ENCODE results near the gene GRM3. TPM values are rescaled to one million over a fixed set of nuclear protein-coding genes. Genes with fewer than 3 reads are reported as not detected.
A peak's percentile ranks its signal among the peaks of the same experiment; 100 is the strongest.

Gene GRM3
- total RNA-seq, 1 donor from 2014 or later, result not detected

DNA sequence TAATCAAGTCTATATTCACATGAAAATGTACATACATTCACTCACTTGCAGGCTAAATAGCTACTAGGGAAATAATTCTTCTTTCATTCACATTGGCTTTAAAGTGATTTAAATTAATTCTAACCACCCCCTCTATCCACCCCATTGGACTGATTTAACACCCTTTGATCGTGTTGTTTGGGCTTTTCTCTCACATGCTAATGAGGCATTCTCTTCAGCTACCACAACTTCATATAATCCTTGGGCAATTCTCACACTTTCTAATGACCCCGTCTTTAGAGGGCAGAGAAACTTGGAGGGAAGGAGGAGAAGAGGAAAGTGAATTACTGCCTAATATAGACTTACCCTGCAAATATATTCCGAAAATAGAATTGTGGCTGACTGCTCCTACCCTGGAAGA, 24.6 kb downstream of the GRM3 start:
- no peak for ATAC-seq
- no peak for DNase-seq (ENCODE audit: missing footprints)
- intact Hi-C loops (cut with DNase I), result no loop called here

DNA sequence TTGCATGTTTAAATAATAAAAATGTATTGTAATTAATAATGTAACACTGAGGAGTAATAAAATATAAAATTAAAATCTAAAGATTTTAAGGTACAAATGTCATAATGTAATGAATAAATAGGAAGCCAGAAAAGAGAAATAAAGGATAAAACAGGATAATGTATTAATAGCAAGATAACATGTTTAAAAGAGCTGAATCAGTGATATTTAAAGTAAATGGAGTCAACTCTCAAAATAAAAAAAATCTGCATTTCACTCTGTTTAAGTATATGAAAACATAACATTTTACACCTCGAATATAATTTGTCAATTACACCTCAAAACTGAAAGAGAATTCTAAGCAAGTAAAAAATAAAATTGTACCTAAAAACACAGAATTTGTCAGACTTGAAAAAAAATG, 44.1 kb downstream of the GRM3 start:
- intact Hi-C loops (cut with DNase I), result no loop called here
- DNase-seq (ENCODE audit: missing footprints) (no peak), ATAC-seq (no peak)

DNA sequence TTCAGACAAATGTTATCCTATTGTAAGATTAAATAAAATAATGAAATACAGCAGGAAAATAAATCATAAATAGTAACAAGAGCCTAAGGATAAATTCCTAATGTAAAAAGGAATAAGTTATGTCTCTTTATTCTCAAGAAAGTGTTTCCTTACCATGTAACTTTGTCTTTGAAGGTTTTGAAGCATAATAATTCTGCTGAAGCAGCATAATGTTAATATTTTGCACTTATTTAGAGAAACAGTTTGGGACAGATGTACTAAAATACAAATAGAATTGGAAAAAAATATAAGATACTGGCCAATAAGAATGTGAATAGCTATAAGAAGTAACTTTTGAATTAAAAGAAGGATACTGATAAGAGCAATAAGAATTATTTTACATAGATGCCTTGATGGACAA, 45.7 kb downstream of the GRM3 start:
- intact Hi-C loops (cut with DNase I), result no loop called here
- no peak for ATAC-seq
- no peak for DNase-seq (ENCODE audit: missing footprints)

DNA sequence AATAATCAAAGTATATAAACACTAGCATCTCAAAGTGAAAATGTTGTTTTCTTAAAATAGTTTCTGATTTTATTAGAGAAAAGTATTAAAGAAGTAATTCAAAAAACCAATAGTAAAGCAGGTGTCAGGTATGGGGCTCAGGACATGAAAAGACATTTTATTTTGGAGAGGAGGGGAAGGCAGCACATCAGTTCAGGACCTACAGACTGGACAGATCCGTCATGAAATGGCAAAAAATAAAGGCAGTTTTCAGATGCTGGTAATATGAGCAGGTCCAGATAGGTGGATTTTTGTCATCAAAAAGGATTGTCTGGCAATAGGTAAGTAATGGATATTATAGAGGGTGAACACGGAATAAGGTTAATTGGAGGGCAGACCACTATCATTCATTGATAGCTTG, 49.0 kb downstream of the GRM3 start:
- DNase-seq (ENCODE audit: missing footprints) (no peak), ATAC-seq (no peak)
- intact Hi-C loops (cut with DNase I), result no loop called here

DNA sequence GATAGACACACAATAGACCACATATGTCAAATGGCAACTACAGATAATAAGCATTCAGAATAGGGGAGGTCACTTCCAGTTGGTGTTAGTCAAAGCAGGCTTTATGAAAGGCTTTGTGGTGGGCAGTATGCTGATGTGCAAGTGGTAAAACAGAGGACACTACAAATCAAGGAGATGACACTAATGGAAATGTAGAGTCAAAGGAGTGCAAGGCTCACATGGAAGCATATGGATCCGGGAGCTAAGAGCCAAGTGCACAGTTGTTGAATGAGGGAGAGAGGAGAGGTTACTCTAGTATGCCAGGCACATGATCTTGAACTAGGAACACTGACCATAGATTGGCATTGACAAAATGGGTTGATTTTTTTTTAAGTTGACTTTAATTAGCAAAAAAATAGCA, 62.7 kb downstream of the GRM3 start:
- DNase-seq (ENCODE audit: missing footprints) (no peak), ATAC-seq (no peak)
- intact Hi-C loops (cut with DNase I), result no loop called here

DNA sequence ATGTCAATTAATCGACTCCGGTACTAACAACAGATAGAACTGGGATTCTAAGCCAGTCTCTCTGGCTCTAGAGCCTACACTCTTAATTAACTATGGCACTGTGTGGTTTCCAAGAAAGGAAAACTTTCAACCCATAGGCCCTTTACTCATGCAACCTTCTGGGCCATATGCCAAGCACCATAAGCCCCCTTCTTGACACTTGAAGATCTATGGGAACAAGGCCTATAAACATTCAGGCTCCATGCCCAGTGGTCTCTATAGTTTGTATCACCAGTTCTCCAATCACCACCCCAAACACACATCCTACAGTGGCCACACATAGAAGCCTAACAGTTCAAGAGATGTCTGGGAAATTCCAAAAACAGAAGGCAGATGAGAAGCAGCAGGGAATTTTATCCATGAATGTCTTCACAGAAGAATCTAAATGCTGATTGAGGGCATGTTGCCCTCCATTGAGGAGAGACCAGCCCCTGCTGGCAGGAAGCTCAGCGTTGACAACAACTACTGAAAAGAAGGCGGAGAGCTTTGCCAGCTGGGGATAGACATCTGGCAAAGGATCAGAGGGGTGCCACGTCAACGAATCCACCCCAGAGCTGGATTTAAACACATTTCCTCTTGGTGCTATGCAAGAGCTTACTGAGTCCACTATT, 64.4 kb downstream of the GRM3 start:
- intact Hi-C loops (cut with DNase I), result no loop called here
- ATAC-seq (no peak), DNase-seq (ENCODE audit: missing footprints) (no peak)

DNA sequence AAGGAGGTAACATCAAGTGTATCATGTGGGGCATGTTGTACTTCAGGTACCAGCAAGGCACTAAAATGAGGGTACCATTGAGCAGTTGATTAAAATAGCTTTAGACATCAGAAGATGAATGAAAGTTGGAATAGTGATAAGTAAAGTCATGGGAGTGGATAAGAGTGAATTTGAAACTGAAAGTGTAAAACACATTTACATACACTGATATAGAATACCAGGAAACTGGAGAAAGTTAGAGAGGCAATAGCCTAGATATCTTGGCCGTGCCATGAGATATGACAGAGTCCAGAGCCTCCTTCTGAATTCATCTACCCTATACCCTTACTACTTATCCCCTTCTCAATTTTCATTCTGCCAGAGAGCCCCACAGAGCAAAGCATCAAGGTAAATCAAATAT, 76.6 kb downstream of the GRM3 start:
- no peak for DNase-seq (ENCODE audit: missing footprints)
- intact Hi-C loops (cut with DNase I), result no loop called here
- no peak for ATAC-seq

DNA sequence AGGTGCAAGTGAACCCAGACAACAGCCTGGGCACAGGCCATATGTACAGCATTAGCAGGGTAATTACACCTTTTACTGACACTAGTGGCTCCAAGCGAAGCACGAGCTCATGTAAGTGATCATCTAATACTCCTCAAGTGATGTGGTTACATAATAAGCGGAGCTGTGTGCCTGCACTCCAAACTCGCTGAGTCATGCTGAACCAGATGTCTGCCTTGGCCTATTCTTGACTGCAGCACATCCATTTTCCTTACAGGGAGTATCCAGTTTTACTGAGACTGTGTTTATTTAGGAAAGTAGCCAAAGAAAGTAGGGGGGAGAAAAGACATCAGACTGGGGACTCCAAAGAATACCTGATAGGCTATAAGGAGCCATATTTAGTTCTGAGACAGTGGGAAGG, 90.1 kb downstream of the GRM3 start:
- intact Hi-C loops (cut with DNase I), result no loop called here
- DNase-seq (ENCODE audit: missing footprints), result no peak
- ATAC-seq, result no peak

DNA sequence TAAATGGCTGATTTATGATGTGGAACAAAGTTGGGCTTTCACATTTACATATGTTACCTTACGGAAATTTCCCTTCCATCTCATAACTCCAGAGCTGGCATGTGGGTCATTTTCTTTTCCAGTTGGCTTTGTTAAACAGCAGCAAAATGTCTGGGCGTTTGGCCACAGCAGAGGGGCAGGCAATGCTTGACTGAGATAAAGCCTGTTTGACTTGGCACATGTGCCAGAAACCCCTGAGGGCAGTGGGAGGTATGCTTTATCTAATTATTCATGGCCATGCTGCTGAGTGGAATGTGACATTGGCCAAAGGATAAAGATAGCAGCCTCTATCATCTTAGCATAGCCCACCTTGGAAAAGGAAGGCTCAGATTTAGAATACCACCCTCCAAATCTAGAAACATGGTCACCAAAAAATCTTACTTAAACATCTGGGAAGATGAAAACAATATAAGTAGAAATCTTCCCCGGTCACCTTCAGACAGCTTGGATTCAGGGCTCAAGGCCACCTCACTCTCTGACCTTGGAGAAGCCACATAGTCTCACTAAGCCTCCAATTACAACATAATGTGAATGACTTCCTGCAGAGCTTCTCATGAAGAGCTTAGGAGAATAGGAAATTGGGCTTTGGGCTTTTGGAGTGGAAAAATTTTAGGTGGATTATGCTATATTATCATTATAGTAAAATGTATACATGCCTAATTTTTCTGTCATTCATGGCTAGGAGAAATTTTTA, 101.5 kb downstream of the GRM3 start:
- DNase-seq (ENCODE audit: missing footprints) (no peak), ATAC-seq (peak; percentile 23)

DNA sequence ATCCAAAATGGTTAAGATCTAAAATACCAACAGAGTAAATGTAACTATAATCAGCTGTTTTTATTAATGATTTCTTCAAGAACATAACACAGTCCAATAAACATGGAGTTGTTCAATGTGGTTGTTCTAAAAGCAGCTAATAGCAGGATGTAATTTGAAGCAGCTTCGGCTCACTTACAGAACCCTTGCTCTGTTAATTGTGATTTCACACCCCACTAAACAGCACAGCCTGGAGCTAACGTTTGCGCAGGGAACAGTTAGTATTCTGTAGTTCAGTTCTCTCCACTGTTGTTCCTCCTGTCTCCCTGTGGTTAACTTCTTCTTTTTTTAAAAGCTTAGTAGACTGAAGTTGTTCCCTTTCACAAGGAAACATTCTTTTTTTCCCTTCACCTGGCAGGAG, 104.0 kb downstream of the GRM3 start:
- no peak for ATAC-seq

More for the DNA sequence above, 101.5 kb downstream of the GRM3 start:
- intact Hi-C loops (cut with DNase I), result no loop called here

DNA sequence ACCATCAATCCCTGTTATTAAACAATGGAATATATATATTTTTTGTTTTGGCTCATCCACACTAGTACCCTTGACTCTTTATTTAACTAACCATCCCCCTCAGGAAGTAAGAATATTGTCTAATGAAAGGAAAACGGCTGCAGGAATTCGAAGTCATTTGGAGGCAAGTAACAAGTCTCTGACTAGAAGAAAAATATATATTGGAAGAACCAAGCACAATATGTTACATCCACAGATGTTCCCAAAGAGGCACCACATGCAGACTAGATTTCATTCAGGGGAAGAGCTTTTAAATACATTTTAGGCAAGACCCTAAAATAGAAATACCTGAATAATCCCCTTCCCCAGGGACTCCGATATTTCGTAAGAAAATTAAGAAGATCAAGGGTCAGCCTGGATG, 104.5 kb downstream of the GRM3 start:
- ATAC-seq (no peak), DNase-seq (ENCODE audit: missing footprints) (no peak)
- intact Hi-C loops (cut with DNase I), result no loop called here

More for the DNA sequence above, 104.0 kb downstream of the GRM3 start:
- intact Hi-C loops (cut with DNase I), result no loop called here
- DNase-seq (ENCODE audit: missing footprints), result no peak

DNA sequence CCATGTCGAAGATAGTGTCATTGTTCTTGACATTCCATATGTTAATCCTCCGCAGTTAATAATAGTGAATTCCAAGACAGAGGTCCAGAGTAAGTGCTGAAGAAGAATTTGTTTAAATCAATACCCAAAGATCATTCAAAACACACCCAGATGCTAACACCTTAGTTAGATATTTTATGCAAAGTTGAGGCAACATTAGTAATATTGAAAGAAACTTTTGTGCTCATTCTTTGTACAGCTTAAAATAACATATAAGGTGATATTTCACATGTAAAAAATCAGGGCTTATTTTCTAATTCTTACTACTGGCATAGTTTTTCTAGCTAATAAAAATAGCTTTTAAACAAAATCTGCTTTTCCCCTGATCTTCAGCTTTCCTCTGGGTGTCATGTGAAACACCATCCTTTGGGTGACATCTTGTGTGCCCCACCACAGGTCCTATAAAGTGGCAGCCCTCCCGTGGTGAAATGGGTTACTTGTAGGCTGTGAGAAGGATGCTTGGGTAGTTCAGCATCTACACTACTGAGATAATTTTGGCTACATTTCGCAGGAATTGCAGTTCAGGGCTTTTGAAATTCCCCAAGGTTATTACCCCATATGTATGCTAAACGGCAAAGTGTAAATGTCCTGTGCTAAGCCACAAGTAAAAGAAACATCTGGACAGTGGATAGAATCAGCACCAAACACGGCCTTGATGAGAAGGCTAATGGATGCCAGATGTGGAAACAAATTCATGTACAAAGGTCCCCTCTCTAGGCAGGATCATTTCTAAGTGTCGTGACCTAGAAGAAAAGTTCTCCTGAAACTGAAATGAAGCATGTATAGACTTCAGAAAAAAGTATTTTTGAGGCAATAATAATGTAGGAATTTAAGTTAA, 105.4 kb downstream of the GRM3 start:
- intact Hi-C loops (cut with DNase I), result no loop called here
- ATAC-seq (peak; percentile 65), DNase-seq (ENCODE audit: missing footprints) (no peak)

DNA sequence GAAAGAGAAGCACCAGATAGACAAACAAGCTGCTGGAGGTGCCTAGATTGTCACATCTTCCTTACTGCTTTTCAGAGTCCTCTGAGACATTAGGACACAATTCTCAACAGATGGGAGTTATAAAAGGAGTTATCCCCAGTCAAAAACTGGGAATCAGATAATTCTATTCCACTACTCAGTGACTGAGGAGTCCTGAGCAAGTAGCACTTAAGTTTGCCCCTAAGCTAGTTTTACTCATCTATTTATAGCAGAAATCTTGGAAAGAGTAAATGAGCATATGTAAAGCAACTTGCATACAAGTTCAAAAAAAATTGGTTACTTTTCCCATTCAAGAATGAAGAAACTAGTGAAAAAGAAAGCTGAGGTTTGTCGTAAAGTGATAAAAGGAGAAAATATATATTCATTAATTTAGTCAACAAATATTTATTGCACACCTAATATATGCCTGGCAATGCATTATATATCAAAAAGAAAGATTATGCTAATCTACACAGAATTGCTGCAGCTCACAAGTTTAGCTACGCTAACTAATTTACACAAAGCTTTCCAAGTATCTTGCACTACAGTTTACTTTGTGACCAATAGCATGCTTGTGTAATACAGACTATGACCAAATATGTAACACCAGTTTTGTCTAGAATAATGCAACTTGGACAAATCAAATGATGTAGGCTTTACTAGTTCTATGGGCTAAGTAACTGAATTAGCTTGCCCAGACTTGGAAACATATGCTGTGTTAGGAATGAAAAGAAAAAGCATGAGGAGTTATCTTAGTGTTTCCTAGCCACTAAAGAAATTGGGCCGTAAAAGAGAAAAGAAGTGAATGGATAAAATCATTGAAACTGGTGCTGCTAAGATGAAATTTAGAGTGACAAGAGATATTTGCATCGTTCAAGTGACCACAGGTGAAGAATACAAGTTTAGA, 106.3 kb downstream of the GRM3 start:
- DNase-seq (ENCODE audit: missing footprints) (no peak), ATAC-seq (no peak)
- intact Hi-C loops (cut with DNase I), result no loop called here

DNA sequence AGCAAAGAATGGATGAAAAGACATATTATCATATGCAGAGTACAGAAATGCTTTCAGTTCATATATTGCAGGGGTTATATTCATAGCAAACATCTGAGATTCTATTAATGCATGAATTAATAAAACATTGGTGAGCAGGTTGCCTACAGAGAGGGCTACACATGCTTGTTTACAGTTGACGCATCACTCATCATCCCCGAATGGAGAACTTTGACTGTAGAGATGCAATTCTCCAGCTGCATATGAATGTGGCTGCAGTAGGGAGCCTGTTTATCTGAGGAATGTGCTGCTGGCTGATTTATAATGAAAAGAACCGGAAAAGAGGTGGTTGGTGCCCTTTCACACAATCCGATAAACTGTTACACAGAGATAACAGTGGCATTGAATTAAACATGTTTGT, 116.5 kb downstream of the GRM3 start:
- DNase-seq (ENCODE audit: missing footprints) (no peak), ATAC-seq (no peak)
- intact Hi-C loops (cut with DNase I), result no loop called here

DNA sequence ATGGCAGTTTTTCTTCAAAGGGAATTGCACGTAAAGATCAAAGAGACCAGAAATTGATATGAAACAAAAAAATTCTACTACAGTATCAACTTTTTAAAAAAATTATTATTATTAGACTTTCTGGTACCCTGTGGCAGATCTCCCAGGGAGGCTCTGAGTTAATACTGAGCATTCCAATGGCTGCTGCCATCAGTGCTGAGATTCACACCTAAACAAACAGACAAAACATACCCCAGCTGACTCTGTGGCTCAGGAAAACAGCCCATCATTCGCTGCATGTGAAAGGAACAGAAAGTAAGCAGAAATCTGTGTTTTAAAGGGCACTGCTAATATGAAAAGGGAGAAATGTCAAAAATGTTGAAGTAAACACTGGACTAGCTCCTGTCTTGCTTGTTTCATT, 118.4 kb downstream of the GRM3 start:
- DNase-seq (ENCODE audit: missing footprints) (no peak), ATAC-seq (no peak)
- intact Hi-C loops (cut with DNase I), result no loop called here

DNA sequence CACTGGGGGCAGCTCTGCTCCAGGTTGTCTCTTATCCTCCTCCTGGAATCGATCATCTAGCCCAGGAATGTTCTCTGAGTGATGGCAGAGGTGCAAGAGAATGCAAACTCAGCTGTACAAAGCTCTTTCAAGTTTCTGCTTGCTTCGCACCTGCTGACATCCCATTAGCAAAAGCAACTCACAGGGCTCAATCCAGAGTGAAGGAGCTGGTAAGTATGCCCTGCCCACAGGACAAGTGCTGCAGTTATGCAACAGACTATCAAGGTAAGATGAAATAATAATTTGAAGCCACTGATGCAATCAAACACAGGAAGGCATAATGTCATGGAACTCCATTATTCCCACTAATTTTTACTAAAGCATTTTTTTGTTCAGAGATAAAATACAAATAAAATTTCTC, 122.2 kb downstream of the GRM3 start:
- ATAC-seq (no peak), DNase-seq (ENCODE audit: missing footprints) (no peak)
- intact Hi-C loops (cut with DNase I), result no loop called here

DNA sequence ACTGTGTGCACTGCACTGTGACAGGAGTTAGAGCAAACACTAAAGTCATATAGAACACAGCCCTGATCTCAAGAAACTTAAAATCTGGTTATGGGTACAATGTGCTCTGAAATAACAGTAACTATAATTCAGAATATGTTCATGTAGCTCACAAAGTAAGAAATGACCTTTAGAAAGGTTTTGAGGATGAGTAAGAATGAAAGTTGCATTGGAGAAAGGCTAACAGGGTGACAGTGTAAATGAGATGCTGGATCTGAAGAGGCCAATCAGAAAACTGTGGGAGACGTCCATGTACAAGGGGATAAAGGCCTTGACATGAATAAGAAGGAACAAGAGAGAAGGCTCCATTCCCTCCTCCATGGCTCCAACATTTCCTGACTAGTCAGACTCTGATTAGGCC, 124.7 kb downstream of the GRM3 start:
- intact Hi-C loops (cut with DNase I), result no loop called here
- ATAC-seq (no peak), DNase-seq (ENCODE audit: missing footprints) (no peak)

DNA sequence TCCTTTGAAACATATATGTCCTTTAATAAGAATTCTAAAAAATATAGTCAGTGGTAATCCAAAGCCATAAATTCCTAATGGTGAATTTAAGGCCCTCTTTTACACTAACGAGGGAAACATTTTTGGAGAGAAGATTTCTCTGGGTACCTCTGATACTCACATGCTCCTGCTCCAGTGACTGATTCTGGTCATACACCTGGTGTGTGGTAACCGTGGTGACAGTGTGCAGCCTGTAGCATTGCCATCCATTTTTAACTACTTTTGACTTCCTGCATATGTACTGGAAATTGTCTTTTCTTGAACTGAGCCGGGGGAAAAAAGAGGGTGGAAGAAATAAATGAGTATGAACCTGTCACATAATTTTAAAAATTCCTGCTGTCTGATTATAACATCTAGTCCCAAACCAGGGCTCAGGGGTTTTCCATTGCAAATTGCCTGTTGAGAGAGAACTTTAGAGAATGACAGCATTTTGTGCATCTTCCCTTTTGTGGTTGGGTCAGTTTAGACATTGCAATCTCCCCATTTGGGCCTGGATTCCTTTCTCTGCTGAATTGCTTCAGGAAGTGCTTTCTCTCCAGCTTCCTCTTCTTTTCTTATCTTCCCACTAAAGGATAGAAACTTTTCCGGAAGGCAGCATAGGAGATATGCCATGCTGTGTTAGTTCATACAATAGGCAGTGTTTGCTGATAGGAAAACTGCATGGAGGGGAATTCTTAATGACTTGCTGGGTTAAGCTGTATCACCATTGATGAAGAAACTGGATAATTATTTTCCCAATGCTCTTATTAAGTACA, 125.5 kb downstream of the GRM3 start:
- DNase-seq (ENCODE audit: missing footprints), result no peak
- no peak for ATAC-seq
- intact Hi-C loops (cut with DNase I), result no loop called here
